ENCODE measurements around the gene OR4D9.
"Not testable (repeated sequence)": the region's sequence is repeated elsewhere in the genome, so short reads cannot be mapped to it uniquely, and the experiment has no call there.

The OR4D9 gene

GRCh38 chr11:59510941-59511589 is at the start of gene OR4D9:
Gene OR4D9 (plus strand): TSS chr11:59511539. CDS start chr11:59514913, 3,374 bp downstream.
- DNase-seq = peak; percentile 35

DNA sequence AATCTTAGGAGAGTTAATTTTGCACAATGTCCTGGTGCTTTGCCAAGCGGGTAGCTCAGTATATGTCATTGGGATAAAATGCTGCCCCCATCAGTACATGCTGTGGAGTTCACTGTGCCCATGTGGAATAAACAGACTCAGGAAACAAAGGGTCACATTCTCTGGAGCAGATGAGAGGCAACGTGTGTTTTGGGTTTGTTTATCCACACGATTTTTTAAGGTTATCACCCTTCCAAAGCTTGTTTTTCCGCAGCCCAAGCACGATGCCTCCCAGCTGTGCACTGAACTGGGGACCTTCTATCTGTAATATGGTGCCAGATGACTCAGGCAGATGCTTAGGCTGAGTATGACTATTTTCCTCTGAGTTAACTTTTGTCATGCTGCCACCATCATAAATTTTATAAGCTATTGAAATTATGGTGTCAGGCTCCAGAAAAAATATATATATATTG is 48.1 kb upstream of the OR4D9 start:
- no peak for DNase-seq

GRCh38 chr11:59473015-59473414 is 38.3 kb upstream of the OR4D9 start, which contains the start of gene OR4D10:
Gene OR4D10 (plus strand): TSS chr11:59473315. CDS start chr11:59477430, 4,115 bp downstream.
- DNase-seq = no peak

DNA sequence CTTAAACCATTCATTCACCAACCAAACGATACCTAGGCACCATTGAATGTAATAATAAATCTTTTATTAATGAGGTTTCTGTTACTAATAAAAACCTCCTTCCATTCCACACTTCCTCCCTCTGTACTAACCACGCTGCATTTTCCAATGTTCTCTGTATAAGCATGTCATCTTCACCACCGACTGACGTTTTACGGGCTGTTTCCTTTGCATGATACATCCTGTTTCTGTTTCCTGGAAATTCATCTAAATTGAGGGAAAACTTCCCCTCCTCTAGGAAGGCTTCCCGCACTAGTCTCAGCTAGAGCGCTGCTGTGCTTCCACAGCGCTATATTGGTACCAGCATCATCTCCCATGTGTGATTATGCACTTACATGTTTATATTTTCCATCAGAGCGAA is 36.2 kb upstream of the OR4D9 start:
- no peak for DNase-seq

DNA sequence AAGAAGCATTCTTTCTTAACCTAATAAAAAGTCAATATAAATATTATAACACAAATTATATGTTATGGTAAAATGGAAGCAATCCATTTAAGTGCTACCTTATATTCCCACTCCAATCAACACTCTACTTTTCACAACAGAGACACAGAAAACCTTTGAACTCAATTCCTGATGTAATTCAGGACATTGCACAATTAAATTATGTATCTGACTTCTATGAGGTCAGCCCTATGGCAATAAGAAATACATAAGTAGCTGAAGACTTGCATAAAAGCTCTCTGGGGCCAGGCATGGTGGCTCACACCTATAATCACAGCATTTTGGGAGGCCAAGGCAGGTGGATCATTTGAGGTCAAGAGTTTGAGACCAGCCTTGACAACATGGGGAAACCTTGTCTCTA is 31.4 kb upstream of the OR4D9 start:
- no peak for DNase-seq

DNA sequence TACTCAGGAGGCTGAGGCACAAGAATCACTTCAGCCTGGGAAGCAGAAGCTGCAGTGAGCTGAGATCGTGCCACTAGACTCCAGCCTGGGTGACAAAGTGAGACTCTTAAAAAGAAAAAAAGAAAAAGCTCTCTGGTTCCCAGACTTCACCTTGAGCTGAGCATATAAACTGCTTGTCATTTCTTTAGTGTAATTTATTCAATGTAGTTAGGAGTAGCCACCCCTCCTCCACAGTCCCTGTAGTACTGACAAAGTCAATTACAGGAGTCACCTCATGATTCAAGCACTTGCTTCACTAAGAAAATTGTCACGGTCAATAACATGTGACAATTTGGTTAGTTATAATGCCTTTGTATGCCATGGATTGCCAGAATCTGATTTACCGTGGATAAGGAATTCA is 31.0 kb upstream of the OR4D9 start:
- DNase-seq = no peak

DNA sequence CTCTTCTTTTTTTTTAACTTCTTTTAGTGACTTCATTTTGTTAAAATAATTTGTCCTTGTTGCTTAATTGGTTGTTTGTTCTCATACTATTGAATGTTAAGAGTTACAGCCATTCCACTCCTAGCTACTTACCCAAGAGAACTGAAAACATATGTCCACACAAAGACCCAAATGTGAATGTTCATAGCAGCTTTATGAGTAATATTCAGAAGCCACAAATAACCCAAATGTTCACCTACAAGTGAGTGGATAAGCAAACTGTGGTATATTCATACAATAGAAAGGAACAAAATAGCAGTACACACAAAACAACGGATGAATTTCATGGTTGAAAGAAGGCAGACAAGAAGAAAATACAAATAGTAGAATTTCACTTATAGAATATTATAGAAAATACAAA is 9.4 kb upstream of the OR4D9 start:
- DNase-seq = no peak

DNA sequence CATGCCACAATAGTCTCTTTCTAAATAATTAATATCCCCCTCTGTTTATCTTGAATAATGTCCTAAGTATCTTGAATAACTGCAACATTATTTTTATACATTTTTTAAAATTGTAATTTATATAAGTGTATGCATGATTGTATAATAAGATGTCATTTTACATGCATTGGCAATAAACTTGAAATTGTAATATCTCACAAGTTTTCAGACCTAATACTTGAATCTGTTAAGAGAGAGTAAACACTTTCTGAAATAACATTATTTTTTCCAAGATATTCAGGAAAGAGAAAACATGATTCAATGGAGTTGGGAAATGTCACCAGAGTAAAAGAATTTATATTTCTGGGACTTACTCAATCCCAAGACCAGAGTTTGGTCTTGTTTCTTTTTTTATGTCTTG is 8.1 kb upstream of the OR4D9 start, which contains the start of gene OR4D11:
Gene OR4D11 (plus strand): TSS at position 301 of the 400 bp plus-strand sequence. CDS start 0 bp downstream, at position 301.
- DNase-seq = no peak

- DNase-seq = no peak
Observed at GRCh38 chr11:59511675-59512074, 336 bp downstream of the OR4D9 start.

- DNase-seq = not testable (repeated sequence)
Observed at GRCh38 chr11:59520139-59520538, 8.8 kb downstream of the OR4D9 start.

GRCh38 chr11:59520741-59521140 is 9.4 kb downstream of the OR4D9 start:
- no peak for DNase-seq

- no peak for DNase-seq
Observed at GRCh38 chr11:59523541-59523940, 12.2 kb downstream of the OR4D9 start.

GRCh38 chr11:59528711-59529110 is 17.4 kb downstream of the OR4D9 start:
- no peak for DNase-seq

DNA sequence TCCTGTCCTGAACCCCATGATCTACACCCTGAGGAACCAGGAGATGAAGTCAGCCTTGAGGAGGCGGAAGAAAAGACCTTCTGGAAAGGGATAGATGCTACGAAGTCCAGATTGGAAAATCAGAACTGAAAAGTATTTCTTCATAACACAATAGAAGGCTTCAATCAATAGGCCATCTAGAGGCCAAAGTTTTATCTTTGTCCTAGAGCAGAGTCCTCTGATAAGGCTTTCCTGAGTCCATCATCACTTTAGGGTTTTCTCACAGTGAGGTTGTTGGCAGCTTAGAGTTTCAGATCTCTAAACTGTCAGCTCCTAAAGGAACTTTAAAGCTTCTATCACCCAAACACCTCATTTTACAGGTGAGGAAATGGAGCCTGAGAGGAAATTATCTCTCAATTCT is 21.3 kb downstream of the OR4D9 start:
- no peak for DNase-seq

DNA sequence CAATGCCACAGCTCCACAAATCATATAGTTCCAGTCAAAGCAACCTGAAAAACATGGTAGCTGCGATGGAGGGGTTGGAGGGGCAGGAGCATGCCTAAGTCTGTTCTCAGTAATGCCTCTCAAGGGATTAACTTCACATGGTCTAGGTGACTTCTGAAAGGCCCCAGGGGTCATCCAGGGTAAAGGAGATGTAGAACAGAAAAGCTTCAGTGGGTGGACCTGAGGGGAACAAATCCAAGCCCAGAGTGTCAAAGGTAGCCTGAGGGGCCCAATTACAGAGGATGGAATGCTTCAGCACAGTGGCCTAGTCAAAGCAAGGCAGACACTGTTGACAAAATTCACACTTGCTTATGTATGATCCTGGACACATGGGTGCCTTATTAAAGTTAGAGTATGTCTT is 23.3 kb downstream of the OR4D9 start:
- no peak for DNase-seq

DNA sequence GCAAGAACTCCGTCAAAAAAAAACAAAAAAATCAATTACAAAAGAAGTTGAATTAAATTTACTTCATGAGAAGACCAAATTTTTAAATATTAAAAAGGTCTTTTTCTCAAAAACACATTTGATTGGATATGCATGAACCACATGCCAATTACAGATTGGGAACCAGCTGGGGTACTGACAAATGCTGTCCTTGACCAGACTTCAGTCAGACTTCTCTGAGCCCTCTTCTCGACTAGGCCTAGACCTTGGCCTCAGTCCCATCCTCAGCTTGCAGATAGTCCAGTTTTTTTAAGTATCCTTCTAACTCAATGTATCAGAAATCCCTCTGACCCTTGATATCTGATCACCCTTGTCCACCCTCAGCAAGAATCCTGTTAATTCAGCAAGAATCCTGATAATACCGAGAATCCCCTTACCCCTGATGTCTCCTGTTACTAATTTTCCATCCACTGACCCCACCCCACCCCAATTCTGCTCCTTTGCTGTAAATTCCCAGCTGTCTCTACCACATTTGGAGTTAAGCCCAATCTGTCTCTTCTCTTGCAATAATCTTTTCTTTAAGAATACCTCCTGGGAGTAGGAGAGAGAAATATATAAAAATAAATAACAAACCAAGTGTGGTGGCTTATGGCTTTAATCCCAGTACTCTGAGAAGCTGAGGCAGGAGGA is 30.9 kb downstream of the OR4D9 start:
- no peak for DNase-seq

DNA sequence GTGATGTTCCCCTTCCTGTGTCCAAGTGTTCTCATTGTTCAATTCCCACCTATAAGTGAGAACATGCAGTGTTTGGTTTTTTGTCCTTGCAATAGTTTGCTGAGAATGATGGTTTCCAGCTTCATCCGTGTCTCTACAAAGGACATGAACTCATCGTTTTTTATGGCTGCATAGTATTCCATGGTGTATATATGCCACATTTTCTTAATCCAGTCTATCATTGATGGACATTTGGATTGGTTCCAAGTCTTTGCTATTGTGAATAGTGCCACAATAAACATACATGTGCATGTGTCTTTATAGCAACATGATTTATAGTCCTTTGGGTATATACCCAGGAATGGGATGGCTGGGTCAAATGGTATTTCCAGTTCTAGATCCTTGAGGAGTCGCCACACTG is 32.4 kb downstream of the OR4D9 start:
- DNase-seq = not testable (repeated sequence)

DNA sequence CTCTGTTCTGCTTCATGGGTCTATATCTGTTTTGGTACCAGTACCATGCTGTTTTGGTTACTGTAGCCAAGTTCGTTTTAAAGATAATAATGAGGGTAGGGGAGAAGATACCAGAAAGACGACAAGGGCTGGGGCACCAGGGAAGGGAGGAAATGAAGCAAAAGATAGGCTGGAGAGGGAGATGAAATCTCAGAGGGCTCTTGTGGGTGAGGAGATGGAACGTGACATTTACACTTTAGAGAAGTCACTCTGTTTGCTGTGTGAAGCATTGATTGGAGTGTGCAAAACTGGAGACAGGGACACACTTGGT is 33.5 kb downstream of the OR4D9 start:
- DNase-seq = no peak

DNA sequence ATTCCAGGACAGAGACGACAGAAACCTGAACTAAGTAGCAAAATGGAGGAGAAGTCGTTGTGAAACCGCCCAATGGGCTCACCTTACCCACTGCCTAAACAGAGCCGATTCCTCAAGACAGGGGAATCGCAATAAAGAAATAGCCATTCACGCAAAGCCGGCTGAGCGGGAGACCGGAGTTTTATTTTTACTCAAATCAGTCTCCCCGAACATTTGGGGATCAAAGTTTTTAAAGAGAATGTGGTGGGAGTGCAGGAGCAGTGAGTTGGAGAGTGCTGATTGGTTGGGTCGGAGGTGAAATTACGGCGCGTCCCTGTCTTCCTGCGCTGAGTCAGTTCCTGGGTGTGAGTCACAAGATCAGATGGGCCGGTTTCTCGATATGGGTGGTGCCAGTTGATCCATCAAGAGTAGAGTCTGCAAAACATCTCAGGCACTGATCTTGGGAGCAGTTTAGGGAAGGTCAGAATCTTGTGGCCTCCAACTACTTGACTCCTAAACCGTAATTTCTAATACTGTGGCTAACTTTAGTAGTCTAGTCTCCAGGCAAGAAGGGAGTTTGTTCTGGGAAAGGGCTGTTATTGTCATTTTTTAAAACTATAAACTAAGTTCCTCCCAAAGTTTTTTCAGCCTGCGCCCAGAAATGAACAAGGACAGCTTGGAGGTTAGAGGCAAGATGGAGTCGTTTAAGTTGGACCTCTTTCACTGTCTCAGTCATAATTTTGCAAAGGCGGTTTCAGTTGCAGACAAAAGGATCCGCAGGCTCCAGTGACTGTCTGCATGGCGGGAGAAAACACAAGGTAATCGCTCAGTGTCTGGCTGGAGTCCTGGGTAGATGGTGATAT is 34.1 kb downstream of the OR4D9 start:
- no peak for DNase-seq

DNA sequence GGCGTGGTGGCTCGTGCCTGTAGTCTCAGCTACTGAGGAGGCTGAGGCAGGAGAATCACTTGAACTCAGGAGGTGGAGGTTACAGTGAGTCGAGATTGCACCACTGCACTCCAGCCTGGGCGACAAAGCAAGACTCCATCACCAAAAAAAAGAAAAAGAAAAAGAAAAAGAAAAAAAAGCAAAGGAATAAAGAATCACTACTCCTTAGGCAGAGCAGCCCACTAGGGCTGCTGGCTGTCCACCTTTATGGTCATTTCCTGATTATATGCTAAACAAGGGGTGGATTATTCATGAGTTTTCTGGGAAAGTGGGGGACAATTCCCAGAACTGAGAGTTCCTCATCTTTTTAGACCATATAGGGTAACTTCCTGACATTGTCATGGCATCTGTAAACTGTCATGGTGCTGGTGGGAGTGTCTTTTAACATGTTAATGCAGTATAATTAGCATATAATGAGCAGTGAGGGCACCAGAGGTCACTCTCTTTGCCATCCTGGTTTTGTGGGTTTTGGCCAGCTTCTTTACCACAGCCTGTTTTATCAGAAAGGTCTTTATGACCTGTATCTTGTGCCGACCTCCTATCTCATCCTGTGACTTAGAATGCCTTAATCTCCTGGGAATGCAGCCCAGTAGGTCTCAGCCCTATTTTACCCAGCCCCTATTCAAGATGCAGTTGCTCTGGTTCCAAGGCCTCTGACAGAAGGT is 36.4 kb downstream of the OR4D9 start:
- not testable (repeated sequence) for DNase-seq

DNA sequence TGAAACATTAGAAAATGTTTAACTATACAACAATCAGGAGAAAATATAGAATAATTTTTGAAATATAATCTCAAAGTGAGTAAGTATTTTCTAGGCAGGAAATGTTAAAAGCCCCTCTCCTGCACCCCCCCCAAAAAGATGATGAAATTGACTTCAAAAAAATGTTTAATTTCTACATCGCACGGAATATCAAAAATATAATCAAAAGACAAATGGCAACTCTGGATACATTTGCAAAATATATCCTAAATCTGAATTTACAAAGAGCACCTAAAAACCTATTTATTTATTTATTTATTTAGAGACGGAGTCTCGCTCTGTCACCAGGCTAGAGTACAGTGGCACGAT is 36.9 kb downstream of the OR4D9 start:
- no peak for DNase-seq

- DNase-seq = peak; percentile 88
Observed at GRCh38 chr11:59550368-59550841, 39.1 kb downstream of the OR4D9 start.
